Measurements from ENCODE around the gene EIF2S1. TPM values are rescaled to one million over a fixed set of nuclear protein-coding genes. Genes with fewer than 3 reads are reported as not detected.

Gene EIF2S1
- total and polyA plus RNA-seq, 2 of the 13 experiments (the other 11 are each of a cell fraction or from before 2014, with no cell fraction given), result 49.1 to 246 TPM

GRCh38 chr14:67392800-67393199 is 32.7 kb downstream of the EIF2S1 start (continued):
- TF ChIP-seq ZBTB4 (CRISPR knock-in tag; IDR thresholded peaks at IDR 0.05; ENCODE audit: borderline replicate concordance) (0 out of 2 replicates have a peak, but pooled peaks have one; percentile 22), RARA (CRISPR knock-in tag; IDR thresholded peaks at IDR 0.05) (peak; percentile 53; the same call in 1 of the 2 replicates), THRA (CRISPR knock-in tag; IDR thresholded peaks at IDR 0.05; ENCODE audit: borderline replicate concordance) (no peak), ZNF263 (CRISPR knock-in tag; IDR thresholded peaks at IDR 0.05) (peak; percentile 46; the same call in 1 of the 2 replicates), SOX13 (IDR thresholded peaks at IDR 0.05) (no peak), SOX13 (CRISPR knock-in tag; conservative IDR thresholded peaks at IDR 0.05 in 1 of 2, IDR thresholded peaks at IDR 0.05 in 1 of 2) (peak in 1 of 2 experiments; percentile 21; a peak in 1 of 4 replicates), MXD1 (CRISPR knock-in tag; IDR thresholded peaks at IDR 0.05) (0 out of 2 replicates have a peak, but pooled peaks have one; percentile 27), SOX6 (IDR thresholded peaks at IDR 0.05) (no peak), SOX6 (CRISPR knock-in tag; IDR thresholded peaks at IDR 0.05) (0 out of 2 replicates have a peak, but pooled peaks have one; percentile 9), SALL1 (CRISPR knock-in tag; IDR thresholded peaks at IDR 0.05) (peak; percentile 30; the same call in 1 of the 2 replicates), HNF4A (CRISPR knock-in tag; IDR thresholded peaks at IDR 0.05) (peak; percentile 57; the same call in 1 of the 2 replicates), ESRRA (CRISPR knock-in tag; IDR thresholded peaks at IDR 0.05; ENCODE audit: low read depth) (peak; percentile 98), GATAD2A (CRISPR knock-in tag; IDR thresholded peaks at IDR 0.05) (0 out of 2 replicates have a peak, but pooled peaks have one; percentile 27)
